GM06990 (cell line): ENCODE results near the gene EIF4E1B.
A peak's percentile ranks its signal among the peaks of the same experiment; 100 is the strongest.

Experiments used
- DNase-seq: peaks from one replicate; pipeline ENCODE4 v3.0.0-alpha.2; 2011; ENCODE audit not compliant: insufficient read length; ENCODE audit errors: extremely low read depth
- H3K27me3 ChIP-seq: replicated peaks from 2 replicates; pipeline ENCODE4 v1.6.0; 2011; ENCODE audit warnings: low read length; ENCODE audit not compliant: control insufficient read depth, insufficient read depth
- H3K36me3 ChIP-seq: 2 replicates; pipeline ENCODE4 v1.5.1; 2011; ENCODE audit warnings: low read length; ENCODE audit not compliant: control insufficient read depth, insufficient read depth
- H3K4me3 ChIP-seq: replicated peaks from 2 replicates; pipeline ENCODE4 v1.5.1; 2011; ENCODE audit warnings: low read depth, mild to moderate bottlenecking, control low read depth, low read length
- CTCF ChIP-seq: IDR thresholded peaks from 2 replicates; pipeline ENCODE4 v1.5.1; 2011; ENCODE audit warnings: low read length, control low read depth, mild to moderate bottlenecking, inconsistent platforms; ENCODE audit not compliant: insufficient read depth, poor library complexity, severe bottlenecking

The EIF4E1B gene

DNA sequence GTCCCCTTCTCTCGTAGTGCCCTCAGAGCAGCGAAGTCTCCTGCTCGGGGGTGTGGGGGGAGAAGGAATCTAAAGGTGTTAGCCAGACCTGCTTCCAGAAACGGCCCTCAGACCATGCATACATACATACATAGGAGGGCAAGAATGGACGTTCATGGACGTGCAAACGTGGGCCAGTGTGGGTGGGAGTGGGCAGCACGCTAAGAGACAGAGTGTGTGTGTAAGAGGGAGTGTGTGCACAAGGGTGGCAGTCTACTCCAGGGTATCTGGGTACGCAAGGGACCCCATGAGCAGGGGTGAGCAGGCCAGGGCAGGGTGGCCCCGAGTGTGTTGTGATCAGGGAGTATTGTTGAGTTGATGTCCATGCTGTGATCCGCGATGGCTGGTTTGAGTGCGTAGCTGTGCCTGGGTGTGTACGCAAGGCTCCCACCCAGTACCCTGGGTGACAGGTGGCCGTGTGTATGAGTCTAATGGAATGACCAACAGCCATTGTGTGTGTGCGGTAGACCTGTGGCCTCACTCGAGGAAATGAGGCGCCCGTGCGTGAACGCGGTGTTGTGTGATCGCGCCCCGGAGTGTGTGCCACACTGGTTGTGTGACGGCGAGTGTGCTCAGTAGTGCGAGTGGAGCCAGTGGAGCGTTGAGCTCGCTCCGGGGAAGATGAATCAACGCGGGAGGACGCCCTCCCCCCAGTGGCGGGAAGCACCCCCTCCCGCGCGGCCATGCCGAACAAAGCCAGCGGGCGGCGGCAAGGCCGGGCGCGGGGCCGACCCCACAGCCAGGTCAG lies 21.3 kb upstream of the EIF4E1B start:
- H3K27me3 ChIP-seq, result no peaks in the 10 kb centered on the region; the same call in 1 of the 2 replicates
- no peak for TF ChIP-seq CTCF
- H3K36me3 ChIP-seq, result no peaks in the 10 kb centered on the region
- H3K4me3 ChIP-seq, result peak overlapping the region; percentile 68
- peak; percentile 58 for DNase-seq

- Histone ChIP-seq H3K36me3 (no peaks in the 10 kb centered on the region), H3K27me3 (no peaks in the 10 kb centered on the region; the same call in 1 of the 2 replicates), H3K4me3 (peak within 1 kb of the TSS; percentile 73)
- DNase-seq, result peak; percentile 79
- TF ChIP-seq CTCF, result peak; percentile 41
These were observed 20.6 kb upstream of the EIF4E1B start, which contains the start of gene GPRIN1 for GRCh38 chr5:176609724-176610434. Gene GPRIN1 (minus strand): TSS chr5:176610156. CDS start chr5:176599834, 10,322 bp downstream.

DNA sequence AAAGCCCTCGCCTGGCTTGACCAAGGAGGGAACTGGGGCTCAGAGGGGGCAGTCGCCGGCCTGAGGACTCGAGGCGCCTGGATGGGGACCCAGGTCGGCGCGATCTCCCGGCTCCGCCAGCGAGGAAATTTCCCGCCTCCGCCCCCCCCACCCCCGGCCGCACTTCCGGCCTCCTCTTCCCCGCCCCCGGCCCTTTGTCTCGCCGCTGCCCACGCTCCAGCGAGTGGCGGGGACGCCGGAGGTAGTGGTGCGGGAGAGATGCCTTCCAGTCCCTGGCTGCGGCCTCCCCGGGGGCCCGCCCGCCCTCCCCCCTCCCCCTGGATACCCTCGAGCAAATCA lies 20.1 kb upstream of the EIF4E1B start:
- Histone ChIP-seq H3K4me3 (peak overlapping the region; percentile 73), H3K36me3 (no peaks in the 10 kb centered on the region), H3K27me3 (no peaks in the 10 kb centered on the region; the same call in 1 of the 2 replicates)
- DNase-seq, result no peak
- no peak for TF ChIP-seq CTCF

- no peak for TF ChIP-seq CTCF
- H3K4me3 ChIP-seq, result no peak overlapping the region
- no peaks in the 10 kb centered on the region; the same call in 1 of the 2 replicates for H3K27me3 ChIP-seq
- no peak for DNase-seq
- no peaks in the 10 kb centered on the region for H3K36me3 ChIP-seq
These were observed 19.0 kb upstream of the EIF4E1B start for GRCh38 chr5:176611435-176611834.

DNA sequence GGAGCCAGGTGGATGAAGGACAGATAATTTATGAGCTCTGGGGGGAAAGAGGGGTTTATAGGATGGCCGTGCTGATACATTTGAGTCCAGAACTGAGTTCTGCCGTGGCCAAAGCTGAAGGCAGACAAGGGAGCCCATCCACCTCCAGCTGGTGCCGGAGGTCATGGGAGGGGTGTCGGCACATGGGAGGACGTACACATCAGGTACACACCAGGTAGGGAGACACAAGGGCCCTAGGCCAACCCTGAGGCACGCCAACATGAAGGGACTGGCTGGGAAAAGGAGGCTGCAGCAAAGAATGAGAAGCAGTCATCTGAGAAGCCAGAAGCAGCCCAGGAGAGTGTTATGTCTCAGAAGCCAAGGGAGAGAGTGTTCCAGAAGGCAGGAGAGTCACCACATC lies 18.5 kb upstream of the EIF4E1B start:
- H3K27me3 ChIP-seq, result no peaks in the 10 kb centered on the region; the same call in 1 of the 2 replicates
- no peak overlapping the region for H3K4me3 ChIP-seq
- no peak for TF ChIP-seq CTCF
- H3K36me3 ChIP-seq, result no peaks in the 10 kb centered on the region
- DNase-seq, result no peak
